DOHH2 (cell line): Measurements from ENCODE around the gene SCGB1A1.

Experiments
- CTCF ChIP-seq: fragments of 200-600 bp; sonication (generic); IDR thresholded peaks from one replicate; pipeline ENCODE4 v1.5.1; 2014; ENCODE audit warnings: antibody characterized with exemption, mild to moderate bottlenecking, low read depth, low read length; ENCODE audit not compliant: poor library complexity, severe bottlenecking
- EZH2phosphoT487 ChIP-seq: fragments of 200-600 bp; sonication (generic); IDR thresholded peaks from 2 replicates; pipeline ENCODE4 v1.6.1; 2017; ENCODE audit warnings: borderline replicate concordance, mild to moderate bottlenecking, antibody characterized with exemption, low read length, moderate library complexity, mixed read lengths

- TF ChIP-seq CTCF = no peak
- no peak for TF ChIP-seq EZH2phosphoT487
These were observed 17.5 kb upstream of the SCGB1A1 start for GRCh38 chr11:62401356-62401755.
